ENCODE results near the gene ADCY7.

DNA sequence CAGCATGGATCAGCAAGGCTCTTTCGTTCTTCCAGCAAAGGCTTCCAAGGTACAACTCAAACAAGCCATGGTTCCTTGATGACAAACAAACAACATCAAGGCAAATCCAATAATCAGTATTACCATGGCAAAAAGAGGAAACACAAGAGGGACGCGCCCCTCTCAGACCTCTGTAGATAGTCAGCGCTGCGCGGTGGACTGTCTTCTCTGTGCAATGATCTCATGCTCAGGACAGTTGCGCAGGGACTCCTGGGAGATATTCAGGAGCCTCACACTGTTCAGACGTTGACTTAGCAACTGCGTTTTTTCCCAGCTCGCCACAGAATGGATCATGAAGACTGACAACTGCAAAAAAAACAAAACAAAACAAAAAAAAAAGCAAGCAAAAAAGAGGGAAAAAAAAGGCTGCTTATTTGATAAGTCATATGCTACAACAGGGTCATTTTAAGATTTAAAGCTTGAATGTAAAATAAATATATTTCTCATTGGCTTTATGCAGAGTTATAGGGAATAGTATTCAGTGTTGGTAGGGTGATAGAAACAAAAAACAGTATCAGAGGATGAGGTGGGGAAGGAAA lies 37.1 kb upstream of the ADCY7 start:
- TF ChIP-seq POLR2A (IDR thresholded peaks at IDR 0.05) = no peak
- TF ChIP-seq, protein P1, sequence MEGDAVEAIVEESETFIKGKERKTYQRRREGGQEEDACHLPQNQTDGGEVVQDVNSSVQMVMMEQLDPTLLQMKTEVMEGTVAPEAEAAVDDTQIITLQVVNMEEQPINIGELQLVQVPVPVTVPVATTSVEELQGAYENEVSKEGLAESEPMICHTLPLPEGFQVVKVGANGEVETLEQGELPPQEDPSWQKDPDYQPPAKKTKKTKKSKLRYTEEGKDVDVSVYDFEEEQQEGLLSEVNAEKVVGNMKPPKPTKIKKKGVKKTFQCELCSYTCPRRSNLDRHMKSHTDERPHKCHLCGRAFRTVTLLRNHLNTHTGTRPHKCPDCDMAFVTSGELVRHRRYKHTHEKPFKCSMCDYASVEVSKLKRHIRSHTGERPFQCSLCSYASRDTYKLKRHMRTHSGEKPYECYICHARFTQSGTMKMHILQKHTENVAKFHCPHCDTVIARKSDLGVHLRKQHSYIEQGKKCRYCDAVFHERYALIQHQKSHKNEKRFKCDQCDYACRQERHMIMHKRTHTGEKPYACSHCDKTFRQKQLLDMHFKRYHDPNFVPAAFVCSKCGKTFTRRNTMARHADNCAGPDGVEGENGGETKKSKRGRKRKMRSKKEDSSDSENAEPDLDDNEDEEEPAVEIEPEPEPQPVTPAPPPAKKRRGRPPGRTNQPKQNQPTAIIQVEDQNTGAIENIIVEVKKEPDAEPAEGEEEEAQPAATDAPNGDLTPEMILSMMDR (IDR thresholded peaks at IDR 0.05) = no peak

Measured in gastroesophageal sphincter (tissue), 3 donors.